ENCODE data around the gene SUPT20HL2.
"Not testable (repeated sequence)": the region's sequence is repeated elsewhere in the genome, so short reads cannot be mapped to it uniquely, and the experiment has no call there.

The SUPT20HL2 gene

GRCh38 chrX:24314019-24314635 is at the start of gene SUPT20HL2:
SUPT20HL2 (minus strand) TSS chrX:24314069; CDS start chrX:24313315, 754 bp downstream.
- Histone ChIP-seq H3K36me3 (ENCODE audit: insufficient read depth, low read length) (no peaks in the 10 kb centered on the region), H3K9me3 (ENCODE audit: low read length) (no peaks in the 10 kb centered on the region), H3K4me3 (ENCODE audit: low read length) (no peak within 1 kb of the TSS)

GRCh38 chrX:24362089-24362745 is 48.3 kb upstream of the SUPT20HL2 start:
- not testable (repeated sequence) for H3K27me3 ChIP-seq (ENCODE audit: insufficient read depth, low read length); H3K9me3 ChIP-seq (ENCODE audit: low read length); H3K4me1 ChIP-seq (ENCODE audit: insufficient read depth, low read length); H2AFZ ChIP-seq (ENCODE audit: low read depth, low read length); H3K36me3 ChIP-seq (ENCODE audit: insufficient read depth, low read length); H3K4me3 ChIP-seq (ENCODE audit: low read length)

More at GRCh38 chrX:24314019-24314635, at the start of gene SUPT20HL2:
- H3K4me1 ChIP-seq (ENCODE audit: insufficient read depth, low read length) = no peaks in the 10 kb centered on the region
- peaks cover 15% of the 10 kb centered on the region for H3K27me3 ChIP-seq (ENCODE audit: insufficient read depth, low read length)
- no peak within 1 kb of the TSS for H2AFZ ChIP-seq (ENCODE audit: low read depth, low read length)

GRCh38 chrX:24360272-24360671 is 46.4 kb upstream of the SUPT20HL2 start, which contains the start of gene SUPT20HL1:
SUPT20HL1 (plus strand) TSS chrX:24360639; CDS start chrX:24362761, 2,122 bp downstream.
- H3K4me1 ChIP-seq (ENCODE audit: insufficient read depth, low read length) = no peaks in the 10 kb centered on the region
- no peaks in the 10 kb centered on the region for H3K36me3 ChIP-seq (ENCODE audit: insufficient read depth, low read length)
- H3K9me3 ChIP-seq (ENCODE audit: low read length) = no peaks in the 10 kb centered on the region
- no peak within 1 kb of the TSS for H2AFZ ChIP-seq (ENCODE audit: low read depth, low read length)
- H3K4me3 ChIP-seq (ENCODE audit: low read length) = no peak within 1 kb of the TSS
- no peaks in the 10 kb centered on the region for H3K27me3 ChIP-seq (ENCODE audit: insufficient read depth, low read length)

- H3K4me3 ChIP-seq (ENCODE audit: low read length) = no peak overlapping the region
- no peaks in the 10 kb centered on the region for H3K36me3 ChIP-seq (ENCODE audit: insufficient read depth, low read length)
- no peaks in the 10 kb centered on the region for H3K4me1 ChIP-seq (ENCODE audit: insufficient read depth, low read length)
- no peak overlapping the region for H2AFZ ChIP-seq (ENCODE audit: low read depth, low read length)
- no peaks in the 10 kb centered on the region for H3K9me3 ChIP-seq (ENCODE audit: low read length)
- H3K27me3 ChIP-seq (ENCODE audit: insufficient read depth, low read length) = no peaks in the 10 kb centered on the region
These were observed 43.2 kb upstream of the SUPT20HL2 start for GRCh38 chrX:24357106-24357505.

GRCh38 chrX:24355095-24355494 is 41.2 kb upstream of the SUPT20HL2 start:
- Histone ChIP-seq H3K4me3 (ENCODE audit: low read length) (no peak overlapping the region), H3K9me3 (ENCODE audit: low read length) (no peaks in the 10 kb centered on the region), H3K36me3 (ENCODE audit: insufficient read depth, low read length) (no peaks in the 10 kb centered on the region), H3K27me3 (ENCODE audit: insufficient read depth, low read length) (no peaks in the 10 kb centered on the region), H2AFZ (ENCODE audit: low read depth, low read length) (no peak overlapping the region), H3K4me1 (ENCODE audit: insufficient read depth, low read length) (no peaks in the 10 kb centered on the region)

GRCh38 chrX:24350217-24350616 is 36.3 kb upstream of the SUPT20HL2 start:
- Histone ChIP-seq H2AFZ (ENCODE audit: low read depth, low read length) (no peak overlapping the region), H3K9me3 (ENCODE audit: low read length) (no peaks in the 10 kb centered on the region), H3K27me3 (ENCODE audit: insufficient read depth, low read length) (peaks cover 6% of the 10 kb centered on the region), H3K36me3 (ENCODE audit: insufficient read depth, low read length) (no peaks in the 10 kb centered on the region), H3K4me3 (ENCODE audit: low read length) (no peak overlapping the region), H3K4me1 (ENCODE audit: insufficient read depth, low read length) (no peaks in the 10 kb centered on the region)

GRCh38 chrX:24347881-24348280 is 34.0 kb upstream of the SUPT20HL2 start:
- no peaks in the 10 kb centered on the region for H3K9me3 ChIP-seq (ENCODE audit: low read length)
- H3K4me1 ChIP-seq (ENCODE audit: insufficient read depth, low read length) = no peaks in the 10 kb centered on the region
- H3K36me3 ChIP-seq (ENCODE audit: insufficient read depth, low read length) = no peaks in the 10 kb centered on the region
- H2AFZ ChIP-seq (ENCODE audit: low read depth, low read length) = no peak overlapping the region
- no peak overlapping the region for H3K4me3 ChIP-seq (ENCODE audit: low read length)
- H3K27me3 ChIP-seq (ENCODE audit: insufficient read depth, low read length) = peaks cover 9% of the 10 kb centered on the region

- no peaks in the 10 kb centered on the region for H3K9me3 ChIP-seq (ENCODE audit: low read length)
These were observed 29.9 kb upstream of the SUPT20HL2 start for GRCh38 chrX:24343719-24344118.

GRCh38 chrX:24341795-24342194 is 27.9 kb upstream of the SUPT20HL2 start:
- no peaks in the 10 kb centered on the region for H3K4me1 ChIP-seq (ENCODE audit: insufficient read depth, low read length)
- no peaks in the 10 kb centered on the region for H3K36me3 ChIP-seq (ENCODE audit: insufficient read depth, low read length)
- peaks cover 9% of the 10 kb centered on the region for H3K27me3 ChIP-seq (ENCODE audit: insufficient read depth, low read length)
- no peaks in the 10 kb centered on the region for H3K9me3 ChIP-seq (ENCODE audit: low read length)
- no peak overlapping the region for H2AFZ ChIP-seq (ENCODE audit: low read depth, low read length)
- H3K4me3 ChIP-seq (ENCODE audit: low read length) = no peak overlapping the region

More at GRCh38 chrX:24343719-24344118, 29.9 kb upstream of the SUPT20HL2 start:
- H2AFZ ChIP-seq (ENCODE audit: low read depth, low read length) = no peak overlapping the region
- peaks cover 9% of the 10 kb centered on the region for H3K27me3 ChIP-seq (ENCODE audit: insufficient read depth, low read length)
- no peaks in the 10 kb centered on the region for H3K4me1 ChIP-seq (ENCODE audit: insufficient read depth, low read length)
- H3K4me3 ChIP-seq (ENCODE audit: low read length) = no peak overlapping the region
- no peaks in the 10 kb centered on the region for H3K36me3 ChIP-seq (ENCODE audit: insufficient read depth, low read length)

GRCh38 chrX:24340501-24340900 is 26.6 kb upstream of the SUPT20HL2 start:
- H3K36me3 ChIP-seq (ENCODE audit: insufficient read depth, low read length) = no peaks in the 10 kb centered on the region
- no peaks in the 10 kb centered on the region for H3K9me3 ChIP-seq (ENCODE audit: low read length)

GRCh38 chrX:24339911-24340310 is 26.0 kb upstream of the SUPT20HL2 start:
- Histone ChIP-seq H2AFZ (ENCODE audit: low read depth, low read length) (no peak overlapping the region), H3K9me3 (ENCODE audit: low read length) (no peaks in the 10 kb centered on the region), H3K4me1 (ENCODE audit: insufficient read depth, low read length) (no peaks in the 10 kb centered on the region), H3K27me3 (ENCODE audit: insufficient read depth, low read length) (peaks cover 3% of the 10 kb centered on the region), H3K36me3 (ENCODE audit: insufficient read depth, low read length) (no peaks in the 10 kb centered on the region), H3K4me3 (ENCODE audit: low read length) (no peak overlapping the region)

More at GRCh38 chrX:24340501-24340900, 26.6 kb upstream of the SUPT20HL2 start:
- Histone ChIP-seq H3K4me3 (ENCODE audit: low read length) (no peak overlapping the region), H3K27me3 (ENCODE audit: insufficient read depth, low read length) (peaks cover 6% of the 10 kb centered on the region), H3K4me1 (ENCODE audit: insufficient read depth, low read length) (no peaks in the 10 kb centered on the region), H2AFZ (ENCODE audit: low read depth, low read length) (no peak overlapping the region)

GRCh38 chrX:24335871-24336270 is 22.0 kb upstream of the SUPT20HL2 start:
- Histone ChIP-seq H3K27me3 (ENCODE audit: insufficient read depth, low read length) (no peaks in the 10 kb centered on the region), H3K4me3 (ENCODE audit: low read length) (no peak overlapping the region), H3K36me3 (ENCODE audit: insufficient read depth, low read length) (no peaks in the 10 kb centered on the region), H3K9me3 (ENCODE audit: low read length) (no peaks in the 10 kb centered on the region), H2AFZ (ENCODE audit: low read depth, low read length) (no peak overlapping the region), H3K4me1 (ENCODE audit: insufficient read depth, low read length) (no peaks in the 10 kb centered on the region)

- Histone ChIP-seq H3K9me3 (ENCODE audit: low read length) (no peaks in the 10 kb centered on the region), H3K36me3 (ENCODE audit: insufficient read depth, low read length) (no peaks in the 10 kb centered on the region), H3K27me3 (ENCODE audit: insufficient read depth, low read length) (no peaks in the 10 kb centered on the region), H3K4me3 (ENCODE audit: low read length) (no peak overlapping the region), H2AFZ (ENCODE audit: low read depth, low read length) (no peak overlapping the region), H3K4me1 (ENCODE audit: insufficient read depth, low read length) (no peaks in the 10 kb centered on the region)
These were observed 20.6 kb upstream of the SUPT20HL2 start for GRCh38 chrX:24334461-24334860.
